ENCODE data around the gene KIF1A.
"Not testable (repeated sequence)": the region's sequence is repeated elsewhere in the genome, so short reads cannot be mapped to it uniquely, and the experiment has no call there.

The KIF1A gene

GRCh38 chr2:240703417-240704341, 116.3 kb downstream of the KIF1A start:
- TF ChIP-seq CTCF (conservative IDR thresholded peaks at IDR 0.05; ENCODE audit: low read depth): no peak
- CTCF ChIA-PET: interaction anchor here (0.6 to 0.7 kb wide), 3 partner anchors 17 to 344 kb away, joined by 3 to 4 read pairs (median 3); no protein-coding TSS in a partner anchor
- no peak overlapping the region for H3K27ac ChIP-seq
- DNase-seq (ENCODE audit: low spot score): no peak
- POLR2A ChIA-PET (ENCODE audit: low non-redundant PET): no interaction called here

- no peak overlapping the region for H3K27ac ChIP-seq
- no peak for TF ChIP-seq CTCF (conservative IDR thresholded peaks at IDR 0.05; ENCODE audit: low read depth)
- ChIA-PET POLR2A (ENCODE audit: low non-redundant PET) (no interaction called here), CTCF (interaction anchor here (0.7 kb wide), 1 partner anchor 39 kb away, joined by 3 read pairs; no protein-coding TSS in a partner anchor)
- DNase-seq (ENCODE audit: low spot score): no peak
These were observed 117.4 kb downstream of the KIF1A start for GRCh38 chr2:240702640-240703011.

- CTCF ChIA-PET: no interaction called here
- no peak overlapping the region for H3K27ac ChIP-seq
- TF ChIP-seq CTCF (conservative IDR thresholded peaks at IDR 0.05; ENCODE audit: low read depth): no peak
- POLR2A ChIA-PET (ENCODE audit: low non-redundant PET): no interaction called here
- no peak for DNase-seq (ENCODE audit: low spot score)
These were observed 118.0 kb downstream of the KIF1A start for GRCh38 chr2:240701736-240702639.

- ChIA-PET CTCF (no interaction called here), POLR2A (ENCODE audit: low non-redundant PET) (no interaction called here)
- no peak for TF ChIP-seq CTCF (conservative IDR thresholded peaks at IDR 0.05; ENCODE audit: low read depth)
- no peak for DNase-seq (ENCODE audit: low spot score)
- H3K27ac ChIP-seq: no peak overlapping the region
These were observed 118.8 kb downstream of the KIF1A start for GRCh38 chr2:240701091-240701735.

GRCh38 chr2:240700616-240701015, 119.4 kb downstream of the KIF1A start:
- CTCF ChIA-PET; POLR2A ChIA-PET (ENCODE audit: low non-redundant PET); DNase-seq (ENCODE audit: low spot score); H3K27ac ChIP-seq: not testable (repeated sequence)

- H3K27ac ChIP-seq; POLR2A ChIA-PET (ENCODE audit: low non-redundant PET); DNase-seq (ENCODE audit: low spot score): not testable (repeated sequence)
- CTCF ChIA-PET: interaction anchor here (0.6 kb wide), 1 partner anchor 1593 kb away, joined by 3 read pairs; no protein-coding TSS in a partner anchor
These were observed 120.2 kb downstream of the KIF1A start for GRCh38 chr2:240699835-240700234.

GRCh38 chr2:240698852-240699561, 121.0 kb downstream of the KIF1A start:
- DNase-seq (ENCODE audit: low spot score); H3K27ac ChIP-seq; POLR2A ChIA-PET (ENCODE audit: low non-redundant PET); CTCF ChIA-PET: not testable (repeated sequence)

GRCh38 chr2:240696469-240696868, 123.5 kb downstream of the KIF1A start:
- POLR2A ChIA-PET (ENCODE audit: low non-redundant PET); CTCF ChIA-PET; DNase-seq (ENCODE audit: low spot score); H3K27ac ChIP-seq: not testable (repeated sequence)

GRCh38 chr2:240695593-240695992, 124.4 kb downstream of the KIF1A start:
- DNase-seq (ENCODE audit: low spot score); POLR2A ChIA-PET (ENCODE audit: low non-redundant PET); H3K27ac ChIP-seq; CTCF ChIA-PET: not testable (repeated sequence)

- CTCF ChIA-PET; DNase-seq (ENCODE audit: low spot score); H3K27ac ChIP-seq; POLR2A ChIA-PET (ENCODE audit: low non-redundant PET): not testable (repeated sequence)
These were observed 125.7 kb downstream of the KIF1A start for GRCh38 chr2:240694304-240694703.
